Progenitor cell of endocrine pancreas (in vitro differentiated cells): ENCODE results near the gene HNRNPH3. TPM values are rescaled to one million over a fixed set of nuclear protein-coding genes. Genes with fewer than 3 reads are reported as not detected.

Source experiments
- DNase-seq: peaks from one replicate; pipeline ENCODE4 v3.0.0; 2021; ENCODE audit warnings: low spot score; ENCODE audit not compliant: unreplicated experiment
- H3K27ac Mint-ChIP-seq: 2 replicates; pipeline ENCODE4 v1.8.0; 2021; ENCODE audit warnings: mild to moderate bottlenecking, moderate library complexity, mixed read lengths
- H3K27me3 Mint-ChIP-seq: 2 replicates; pipeline ENCODE4 v1.8.0; 2021; ENCODE audit warnings: mixed read lengths
- H3K36me3 Mint-ChIP-seq: 2 replicates; pipeline ENCODE4 v1.8.0; 2022; ENCODE audit warnings: mixed read lengths; ENCODE audit not compliant: insufficient read depth
- H3K4me1 Mint-ChIP-seq: 2 replicates; pipeline ENCODE4 v1.8.0; 2021; ENCODE audit warnings: low read depth, mixed read lengths
- H3K4me3 Mint-ChIP-seq: 2 replicates; pipeline ENCODE4 v1.8.0; 2021; ENCODE audit warnings: low read depth, mild to moderate bottlenecking, moderate library complexity, mixed read lengths
- H3K9me3 Mint-ChIP-seq: 2 replicates; pipeline ENCODE4 v1.8.0; 2021; ENCODE audit warnings: low read depth, mixed read lengths
- CTCF ChIP-seq: fragments of 200-600 bp; sonication (generic); IDR thresholded peaks from one replicate; pipeline ENCODE4 v1.5.0; 2021; ENCODE audit warnings: antibody characterized with exemption, mild to moderate bottlenecking; ENCODE audit not compliant: unreplicated experiment
- total RNA-seq: library from RNA; stranded (reverse); gene quantifications from 2 replicates; pipeline ENCODE4 v1.2.1, GENCODE V29; 2021

The HNRNPH3 gene
- total RNA-seq, 1 donor from 2014 or later: 222 TPM

DNA sequence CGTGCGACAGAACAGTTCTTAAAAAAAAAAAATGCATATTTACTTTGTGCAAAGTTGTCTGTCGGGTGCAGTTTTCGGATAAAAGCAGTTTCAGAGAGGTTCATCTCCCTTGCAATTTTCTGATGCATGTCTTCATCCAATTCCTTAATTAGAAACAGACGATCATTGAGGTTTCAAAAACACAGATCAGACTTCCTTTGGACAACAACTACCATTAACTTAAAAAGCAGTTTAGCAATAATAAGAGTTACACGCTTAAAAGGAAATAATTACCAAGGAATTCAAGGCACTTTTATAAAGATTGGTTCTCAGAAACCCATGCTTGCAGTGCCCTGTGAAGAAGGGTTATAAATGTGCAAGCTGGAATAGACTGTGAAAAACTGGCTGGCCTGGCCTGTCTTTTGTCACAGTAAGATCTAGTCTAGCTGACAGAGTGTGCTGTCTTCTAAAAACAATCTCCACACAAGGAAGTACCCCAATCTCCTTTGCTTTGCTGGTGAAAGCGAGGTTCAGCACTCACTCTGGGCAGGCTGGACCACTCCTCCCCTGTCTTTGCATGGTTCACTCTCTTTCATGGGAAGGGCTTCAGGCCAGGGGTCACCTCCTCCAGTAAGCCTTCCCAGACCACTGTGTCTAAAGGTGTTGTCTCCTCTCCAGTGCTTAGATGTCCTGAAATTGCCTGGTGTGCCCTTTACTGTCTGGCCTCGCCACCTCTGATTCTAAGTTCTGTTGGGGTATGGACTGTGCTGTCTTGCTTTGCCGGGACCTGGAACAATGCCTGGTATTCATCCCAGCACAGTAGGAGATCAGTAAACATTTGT lies 34.8 kb upstream of the HNRNPH3 start:
- Mint-ChIP-seq H3K36me3 (peaks cover 5% of the 10 kb centered on the region), H3K4me1 (peaks cover 3% of the 10 kb centered on the region), H3K27ac (no peak overlapping the region), H3K9me3 (no peaks in the 10 kb centered on the region), H3K4me3 (no peak overlapping the region), H3K27me3 (no peaks in the 10 kb centered on the region)
- DNase-seq: no peak
- no peak for TF ChIP-seq CTCF

- no peaks in the 10 kb centered on the region for H3K27me3 Mint-ChIP-seq
Measured at GRCh38 chr10:68301301-68301700, 30.6 kb upstream of the HNRNPH3 start.

DNA sequence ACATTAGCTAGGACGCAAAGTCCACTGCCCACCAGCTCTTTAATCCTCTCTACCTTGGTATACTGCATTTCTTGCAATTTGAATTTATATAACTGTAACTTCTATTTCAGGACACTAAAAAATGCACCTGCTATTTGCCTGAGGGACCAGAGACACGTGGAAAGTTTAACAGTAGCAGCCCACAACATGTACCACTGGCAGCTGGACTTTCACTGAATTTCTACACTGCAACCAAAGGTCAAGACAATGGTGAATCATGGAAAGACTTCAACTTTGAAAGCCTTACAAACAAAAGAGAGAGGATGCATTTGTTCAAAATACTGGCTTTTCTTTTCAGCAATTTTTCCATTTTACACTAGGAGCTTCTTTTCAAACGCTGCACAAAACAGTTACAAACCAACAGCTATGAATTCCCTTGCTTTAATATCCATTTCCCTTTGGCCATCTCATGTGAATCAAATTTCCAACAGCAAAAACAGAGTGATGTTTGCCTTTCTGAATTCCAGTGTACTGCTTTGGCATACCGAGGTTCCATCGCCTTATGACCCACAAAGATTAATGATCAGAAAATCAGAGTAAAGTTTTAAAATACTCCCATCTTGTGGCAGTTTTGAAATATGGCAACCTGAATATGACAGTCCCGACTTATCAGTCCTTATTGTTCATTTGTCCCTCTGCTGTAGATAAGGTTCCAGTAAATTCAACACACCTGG lies 29.9 kb upstream of the HNRNPH3 start:
- TF ChIP-seq CTCF: peak; percentile 41
- no peak overlapping the region for H3K27ac Mint-ChIP-seq
- H3K27me3 Mint-ChIP-seq: no peaks in the 10 kb centered on the region
- H3K36me3 Mint-ChIP-seq: no peaks in the 10 kb centered on the region
- no peaks in the 10 kb centered on the region for H3K9me3 Mint-ChIP-seq
- H3K4me3 Mint-ChIP-seq: no peak overlapping the region
- no peak for DNase-seq
- peaks cover 13% of the 10 kb centered on the region for H3K4me1 Mint-ChIP-seq

More at GRCh38 chr10:68301301-68301700, 30.6 kb upstream of the HNRNPH3 start:
- no peak overlapping the region for H3K4me3 Mint-ChIP-seq
- H3K4me1 Mint-ChIP-seq: peaks cover 8% of the 10 kb centered on the region
- H3K9me3 Mint-ChIP-seq: no peaks in the 10 kb centered on the region
- no peak overlapping the region for H3K27ac Mint-ChIP-seq
- H3K36me3 Mint-ChIP-seq: no peaks in the 10 kb centered on the region
- TF ChIP-seq CTCF: no peak
- no peak for DNase-seq

- no peaks in the 10 kb centered on the region for H3K9me3 Mint-ChIP-seq
- H3K4me3 Mint-ChIP-seq: no peak overlapping the region
- peaks cover 14% of the 10 kb centered on the region for H3K4me1 Mint-ChIP-seq
- no peak for DNase-seq
- no peaks in the 10 kb centered on the region for H3K27me3 Mint-ChIP-seq
- TF ChIP-seq CTCF: no peak
- no peaks in the 10 kb centered on the region for H3K36me3 Mint-ChIP-seq
- H3K27ac Mint-ChIP-seq: no peak overlapping the region
Measured at GRCh38 chr10:68302503-68302823, 29.4 kb upstream of the HNRNPH3 start.

DNA sequence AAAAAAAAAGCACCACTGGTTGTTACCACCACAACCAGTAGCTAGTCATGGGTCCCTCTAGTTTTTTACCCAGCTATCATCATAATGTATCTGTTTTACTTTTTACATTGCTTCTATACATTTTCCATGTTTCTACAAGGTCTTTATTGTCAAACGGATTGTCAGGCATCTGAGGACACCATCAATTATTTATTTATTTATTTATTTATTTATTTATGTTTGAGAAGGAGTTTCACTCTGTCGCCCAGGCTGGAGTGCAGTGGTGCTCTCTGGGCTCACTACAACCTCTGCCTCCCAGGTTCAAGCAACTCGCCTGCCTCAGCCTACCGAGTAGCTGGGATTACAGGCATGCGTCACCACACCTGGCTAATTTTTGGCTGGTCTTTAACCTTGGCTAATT lies 29.0 kb upstream of the HNRNPH3 start:
- no peak for TF ChIP-seq CTCF
- H3K9me3 Mint-ChIP-seq: no peaks in the 10 kb centered on the region
- no peak for DNase-seq
- H3K4me3 Mint-ChIP-seq: no peak overlapping the region
- H3K27me3 Mint-ChIP-seq: no peaks in the 10 kb centered on the region
- no peak overlapping the region for H3K27ac Mint-ChIP-seq
- peaks cover 14% of the 10 kb centered on the region for H3K4me1 Mint-ChIP-seq
- H3K36me3 Mint-ChIP-seq: no peaks in the 10 kb centered on the region
